SK-N-MC (cell line): ENCODE measurements around the gene CIITA.

Experiments used
- EZH2 ChIP-seq: fragments of 200-600 bp; sonication (generic); IDR thresholded peaks from one replicate; pipeline ENCODE4 v1.6.1; 2017; ENCODE audit warnings: antibody characterized with exemption
- POLR2AphosphoS5 ChIP-seq: IDR thresholded peaks from 2 replicates; pipeline ENCODE4 v1.6.1; 2012; ENCODE audit warnings: mild to moderate bottlenecking, low read depth, low read length, borderline replicate concordance

GRCh38 chr16:10827691-10828341 is 49.2 kb upstream of the CIITA start:
- TF ChIP-seq POLR2AphosphoS5 (no peak), EZH2 (no peak)
